ENCODE results near the gene RXFP2. TPM values are rescaled to one million over a fixed set of nuclear protein-coding genes. Genes with fewer than 3 reads are reported as not detected.

RXFP2 gene
- not detected in 3 replicates for total RNA-seq
- long read RNA-seq: 0 reads

DNA sequence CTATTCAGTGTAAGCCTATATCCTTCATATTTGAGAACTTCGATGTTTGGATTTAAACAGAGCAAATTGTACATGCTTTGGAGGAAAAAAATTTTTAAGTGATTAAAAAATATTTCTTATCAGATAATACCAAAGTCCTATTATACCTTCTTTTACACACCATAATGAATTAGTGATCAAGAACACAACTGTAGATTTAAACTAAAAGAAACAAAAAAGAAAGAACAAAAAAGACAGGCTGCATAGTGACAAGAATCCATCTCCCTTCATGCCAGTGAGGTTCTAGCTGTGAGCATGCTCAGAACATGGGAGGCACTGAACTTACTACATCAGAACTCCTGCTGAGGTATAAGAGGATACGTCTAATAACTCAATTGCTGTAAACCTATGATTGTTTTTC lies at the start of gene RXFP2:
RXFP2 (plus strand) TSS at position 301 of the 400 bp plus-strand sequence; CDS start at position 388, 87 bp downstream.
- no peaks in the 10 kb centered on the region for H3K9me3 Mint-ChIP-seq (ENCODE audit: low read depth)
- peaks cover 3% of the 10 kb centered on the region for H3K36me3 Mint-ChIP-seq (ENCODE audit: low read depth)
- H3K4me3 Mint-ChIP-seq (ENCODE audit: unreplicated experiment): no peak within 1 kb of the TSS
- H3K4me1 Mint-ChIP-seq (ENCODE audit: low read depth): peaks cover 7% of the 10 kb centered on the region
- H3K27me3 Mint-ChIP-seq (ENCODE audit: low read depth): peaks cover 14% of the 10 kb centered on the region
- TF ChIP-seq CTCF (IDR thresholded peaks at IDR 0.05): no peak
- H3K27ac Mint-ChIP-seq (ENCODE audit: unreplicated experiment): no peak within 1 kb of the TSS
- DNase-seq (ENCODE audit: low spot score): no peak

- peaks cover 49% of the 10 kb centered on the region for H3K27me3 Mint-ChIP-seq (ENCODE audit: low read depth)
- H3K9me3 Mint-ChIP-seq (ENCODE audit: low read depth): peaks cover 6% of the 10 kb centered on the region
- no peaks in the 10 kb centered on the region for H3K4me1 Mint-ChIP-seq (ENCODE audit: low read depth)
- no peak for TF ChIP-seq CTCF (IDR thresholded peaks at IDR 0.05)
- DNase-seq (ENCODE audit: low spot score): no peak
- H3K4me3 Mint-ChIP-seq (ENCODE audit: unreplicated experiment): no peak overlapping the region
- no peak overlapping the region for H3K27ac Mint-ChIP-seq (ENCODE audit: unreplicated experiment)
- no peaks in the 10 kb centered on the region for H3K36me3 Mint-ChIP-seq (ENCODE audit: low read depth)
Measured at GRCh38 chr13:31697290-31697689, 42.0 kb upstream of the RXFP2 start.

- H3K36me3 Mint-ChIP-seq (ENCODE audit: low read depth): no peaks in the 10 kb centered on the region
- no peak overlapping the region for H3K27ac Mint-ChIP-seq (ENCODE audit: unreplicated experiment)
- H3K4me1 Mint-ChIP-seq (ENCODE audit: low read depth): no peaks in the 10 kb centered on the region
- peak; percentile 43 for TF ChIP-seq CTCF (IDR thresholded peaks at IDR 0.05)
- peaks cover 59% of the 10 kb centered on the region for H3K27me3 Mint-ChIP-seq (ENCODE audit: low read depth)
- no peak overlapping the region for H3K4me3 Mint-ChIP-seq (ENCODE audit: unreplicated experiment)
- peaks cover 2% of the 10 kb centered on the region for H3K9me3 Mint-ChIP-seq (ENCODE audit: low read depth)
- DNase-seq (ENCODE audit: low spot score): no peak
Measured at GRCh38 chr13:31699650-31700049, 39.7 kb upstream of the RXFP2 start.

DNA sequence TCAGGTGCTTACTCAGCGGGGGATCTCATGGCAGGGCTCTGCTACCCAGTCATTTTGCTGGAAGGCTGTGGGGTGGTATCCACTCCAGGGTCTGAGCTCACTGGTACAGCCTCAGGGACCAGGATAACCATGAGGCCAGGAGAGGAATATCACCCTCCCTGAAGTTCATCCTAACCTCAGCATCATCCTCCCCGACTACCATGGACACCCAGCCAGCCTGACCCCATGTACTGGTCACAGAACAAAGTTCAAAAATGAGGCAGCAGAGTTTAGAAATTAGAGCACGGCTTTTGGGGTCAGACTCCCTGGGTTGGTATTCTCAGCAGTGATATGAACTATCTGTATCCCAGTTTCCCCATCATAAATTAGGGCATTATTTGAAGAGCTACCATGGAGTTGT lies 35.5 kb upstream of the RXFP2 start:
- H3K27me3 Mint-ChIP-seq (ENCODE audit: low read depth): peaks cover 67% of the 10 kb centered on the region
- no peak for TF ChIP-seq CTCF (IDR thresholded peaks at IDR 0.05)
- no peaks in the 10 kb centered on the region for H3K9me3 Mint-ChIP-seq (ENCODE audit: low read depth)
- no peak overlapping the region for H3K27ac Mint-ChIP-seq (ENCODE audit: unreplicated experiment)
- no peak overlapping the region for H3K4me3 Mint-ChIP-seq (ENCODE audit: unreplicated experiment)
- no peak for DNase-seq (ENCODE audit: low spot score)
- no peaks in the 10 kb centered on the region for H3K4me1 Mint-ChIP-seq (ENCODE audit: low read depth)
- no peaks in the 10 kb centered on the region for H3K36me3 Mint-ChIP-seq (ENCODE audit: low read depth)

- Mint-ChIP-seq H3K4me3 (ENCODE audit: unreplicated experiment) (no peak overlapping the region), H3K27ac (ENCODE audit: unreplicated experiment) (no peak overlapping the region), H3K36me3 (ENCODE audit: low read depth) (no peaks in the 10 kb centered on the region), H3K9me3 (ENCODE audit: low read depth) (no peaks in the 10 kb centered on the region), H3K27me3 (ENCODE audit: low read depth) (peaks cover 55% of the 10 kb centered on the region), H3K4me1 (ENCODE audit: low read depth) (no peaks in the 10 kb centered on the region)
- DNase-seq (ENCODE audit: low spot score): no peak
- no peak for TF ChIP-seq CTCF (IDR thresholded peaks at IDR 0.05)
Measured at GRCh38 chr13:31706105-31706504, 33.2 kb upstream of the RXFP2 start.

Data from chondrocyte (in vitro differentiated cells).